ENCODE measurements around the gene FNIP2. TPM values are rescaled to one million over a fixed set of nuclear protein-coding genes. Genes with fewer than 3 reads are reported as not detected.

The FNIP2 gene
- total RNA-seq, 1 donor from 2014 or later, result 19.1 TPM

Other genes starting within 250 kb of the FNIP2 start
- gene RXFP1, start 247.1 kb upstream of the FNIP2 start, total RNA-seq, result not detected in 2 replicates
- 16.7 and 18.8 TPM in 2 replicates for gene C4orf46, start 97.1 kb upstream of the FNIP2 start, total RNA-seq
- gene ETFDH, start 96.7 kb upstream of the FNIP2 start, total RNA-seq, result 20.8 and 24.7 TPM in 2 replicates
- 62.9 and 64.7 TPM in 2 replicates for gene PPID, start 45.6 kb upstream of the FNIP2 start, total RNA-seq